Suppressor macrophage (primary cell): Measurements from ENCODE around the gene LRRC1.

Experiments
- DNase-seq, 4 experiments: peaks; one replicate each; pipeline ENCODE4 v3.0.0-alpha.2; 2020 to 2022

LRRC1 gene

DNA sequence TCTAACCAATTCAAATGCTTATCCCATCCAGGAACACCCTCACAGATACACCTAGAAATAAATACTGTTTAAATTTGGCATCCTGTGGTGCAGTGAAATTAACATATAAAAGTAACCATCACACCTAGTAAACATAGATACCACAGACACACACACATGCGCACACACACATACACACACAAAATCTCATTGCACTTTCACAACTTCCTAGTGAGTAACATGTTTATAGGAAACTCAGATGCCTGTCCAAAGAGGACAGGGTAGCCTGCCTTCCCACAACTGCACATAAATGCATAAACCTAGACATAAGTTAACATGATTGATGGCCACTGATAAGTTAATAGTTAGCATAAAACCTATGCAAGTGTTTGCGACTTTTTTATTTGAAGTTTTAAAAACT lies 56.8 kb downstream of the LRRC1 start:
- no peak for DNase-seq

GRCh38 chr6:53852805-53853204 lies 58.0 kb downstream of the LRRC1 start:
- DNase-seq = no peak

- DNase-seq = no peak
These were observed 60.2 kb downstream of the LRRC1 start for GRCh38 chr6:53854843-53855567.

DNA sequence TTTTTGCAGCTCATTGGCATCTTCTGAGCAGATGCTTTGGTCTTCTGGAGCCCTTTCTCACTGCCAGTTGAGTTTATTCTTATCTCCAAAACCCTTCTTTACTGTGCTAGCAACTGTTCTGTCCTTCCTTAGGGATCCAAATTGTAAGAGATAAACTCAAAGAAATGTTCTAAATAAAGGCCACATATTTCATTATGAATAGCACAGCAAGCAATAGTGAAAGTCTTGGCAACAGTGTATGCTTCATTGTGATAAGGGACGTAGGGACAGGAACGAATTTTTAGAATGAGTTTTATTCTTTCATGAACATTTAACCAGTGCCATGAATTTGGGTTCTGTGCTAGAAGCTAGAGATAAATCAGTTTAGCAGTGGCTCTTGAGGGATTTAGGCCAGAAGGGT lies 61.1 kb downstream of the LRRC1 start:
- no peak for DNase-seq

DNA sequence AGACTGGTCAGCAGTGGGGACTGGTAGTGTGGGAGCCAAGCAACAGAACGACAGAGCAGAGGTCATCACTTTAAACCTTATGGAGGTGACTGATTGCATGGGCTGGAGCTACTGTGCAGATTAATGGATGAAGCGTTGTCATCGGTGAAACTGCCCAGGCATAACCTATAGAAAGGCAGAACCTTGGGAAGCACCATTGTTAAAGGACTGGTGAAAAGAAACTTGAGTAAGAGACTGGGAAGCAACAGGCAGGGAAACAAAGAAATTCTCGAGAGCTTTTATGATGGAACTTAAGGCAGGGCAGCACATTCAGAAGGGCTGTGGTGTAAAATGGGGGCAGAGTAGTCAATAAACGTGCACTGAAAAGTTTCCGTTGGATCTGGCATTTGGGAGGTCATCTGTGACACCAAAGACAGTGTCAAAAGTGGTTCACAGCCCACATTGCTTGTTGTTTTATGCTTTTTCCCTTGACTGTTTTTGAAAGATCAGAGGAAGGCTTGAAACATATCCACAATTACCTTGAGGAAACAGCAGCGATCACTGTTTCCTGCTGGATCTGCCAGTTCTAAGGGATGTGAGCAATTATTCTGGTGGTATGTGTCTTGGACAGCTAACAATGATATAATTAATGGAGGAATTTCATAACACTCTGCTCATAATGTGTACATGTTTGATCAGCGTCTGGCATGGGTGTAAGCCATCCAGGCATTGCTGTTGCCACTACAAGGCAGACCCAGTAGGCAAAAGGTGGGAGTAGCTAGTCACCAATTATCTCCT lies 62.7 kb downstream of the LRRC1 start:
- DNase-seq = no peak

DNA sequence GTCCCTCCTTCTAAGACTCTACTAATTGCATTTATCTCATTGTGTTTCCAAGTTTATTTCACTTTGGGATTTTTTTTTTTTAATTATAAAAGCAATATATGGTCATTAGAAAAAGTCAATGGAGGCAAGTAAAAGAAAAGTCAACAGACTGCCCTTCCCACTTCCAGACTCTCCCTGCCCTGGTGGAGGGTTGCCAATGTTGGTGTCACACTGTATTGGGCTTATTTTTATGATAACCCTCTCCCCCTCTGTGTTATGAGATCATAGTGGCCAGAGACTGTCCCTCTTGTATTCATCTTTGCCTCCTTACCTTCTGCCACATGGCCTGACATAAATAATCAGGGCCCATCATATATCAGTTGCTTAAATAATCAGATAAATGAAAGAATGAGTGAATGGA lies 63.4 kb downstream of the LRRC1 start:
- DNase-seq = no peak

- DNase-seq = no peak
These were observed 64.1 kb downstream of the LRRC1 start for GRCh38 chr6:53858913-53859312.

- no peak for DNase-seq
These were observed 65.7 kb downstream of the LRRC1 start for GRCh38 chr6:53860511-53860910.

DNA sequence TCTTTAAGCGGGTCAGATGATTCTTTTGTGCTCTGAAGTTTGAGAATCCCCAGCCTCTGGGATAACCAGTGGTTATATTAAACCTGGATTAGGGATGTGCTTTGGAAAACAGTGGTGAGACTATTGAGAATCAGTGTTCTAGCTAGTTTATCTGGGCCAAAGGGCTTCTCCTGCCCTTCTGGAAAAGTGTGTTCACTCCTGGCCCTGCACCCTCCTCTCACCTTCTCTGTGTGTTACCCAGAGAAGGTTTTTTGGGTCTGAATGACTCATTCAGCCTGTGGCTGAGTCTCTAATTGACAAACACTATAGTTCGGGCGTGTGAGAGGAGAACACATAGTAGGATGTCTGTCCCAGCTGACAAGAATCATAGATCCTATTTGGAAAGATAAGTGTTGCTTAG lies 66.7 kb downstream of the LRRC1 start:
- no peak for DNase-seq

DNA sequence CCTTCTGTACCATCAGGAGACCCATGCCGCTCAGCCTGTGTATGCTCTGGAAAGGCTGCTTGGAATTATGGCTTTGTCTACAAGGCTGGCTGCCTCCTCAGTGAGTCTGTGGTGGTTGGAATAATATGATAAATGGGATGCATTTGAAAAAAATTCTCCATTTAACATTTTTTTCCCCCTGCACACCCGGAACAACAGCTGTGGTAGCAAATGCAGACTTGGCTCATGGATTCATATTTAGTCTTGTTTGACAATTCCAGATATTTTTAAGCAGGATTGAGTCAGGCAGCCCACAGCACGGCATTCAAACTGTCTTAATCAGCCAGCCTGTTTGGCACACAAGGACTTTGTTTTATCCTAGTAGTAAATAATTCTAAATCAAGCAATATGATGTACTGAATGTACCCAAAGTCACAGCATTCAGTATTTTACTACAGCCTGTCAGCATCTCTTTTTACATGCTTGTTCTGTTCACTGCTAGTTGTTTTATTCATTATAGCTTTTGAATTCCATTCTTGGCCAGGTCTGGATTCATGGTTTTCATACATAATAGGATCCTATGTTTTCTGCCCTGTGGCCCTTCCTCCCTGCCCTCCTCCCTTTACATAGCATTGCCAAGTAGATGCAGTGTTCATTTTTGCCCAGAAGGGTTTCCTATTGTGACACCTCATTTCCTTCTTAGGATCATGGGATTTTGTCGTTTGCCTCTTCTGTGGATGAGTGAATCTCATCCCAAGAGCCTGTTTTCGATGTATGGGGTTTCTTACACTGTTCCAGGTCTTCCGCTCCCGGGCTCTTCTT lies 68.1 kb downstream of the LRRC1 start:
- DNase-seq = no peak

GRCh38 chr6:53864781-53865180 lies 70.0 kb downstream of the LRRC1 start:
- no peak for DNase-seq

- no peak for DNase-seq
These were observed 71.4 kb downstream of the LRRC1 start for GRCh38 chr6:53866226-53866625.

DNA sequence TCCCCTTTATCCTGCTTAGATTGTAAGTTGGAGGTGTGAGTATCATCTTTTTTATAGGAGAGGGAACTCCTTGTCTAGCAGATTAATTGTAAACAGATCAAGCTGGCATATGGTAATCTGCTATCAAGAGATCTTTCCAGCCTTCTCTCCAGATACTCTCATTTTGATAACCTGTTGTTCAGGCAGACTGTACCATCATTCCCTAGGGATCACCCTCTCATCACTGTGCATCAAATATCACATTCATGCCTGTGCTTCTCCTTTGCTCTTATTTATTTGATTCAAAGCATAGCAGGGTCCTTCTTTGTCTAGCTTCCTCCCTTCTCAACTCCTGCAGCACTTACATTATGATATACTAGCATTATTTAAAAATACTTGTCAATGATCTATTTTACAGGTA lies 73.8 kb downstream of the LRRC1 start:
- DNase-seq = no peak

GRCh38 chr6:53869964-53870363 lies 75.2 kb downstream of the LRRC1 start:
- no peak for DNase-seq

- DNase-seq = no peak
These were observed 79.1 kb downstream of the LRRC1 start for GRCh38 chr6:53873922-53874321.

DNA sequence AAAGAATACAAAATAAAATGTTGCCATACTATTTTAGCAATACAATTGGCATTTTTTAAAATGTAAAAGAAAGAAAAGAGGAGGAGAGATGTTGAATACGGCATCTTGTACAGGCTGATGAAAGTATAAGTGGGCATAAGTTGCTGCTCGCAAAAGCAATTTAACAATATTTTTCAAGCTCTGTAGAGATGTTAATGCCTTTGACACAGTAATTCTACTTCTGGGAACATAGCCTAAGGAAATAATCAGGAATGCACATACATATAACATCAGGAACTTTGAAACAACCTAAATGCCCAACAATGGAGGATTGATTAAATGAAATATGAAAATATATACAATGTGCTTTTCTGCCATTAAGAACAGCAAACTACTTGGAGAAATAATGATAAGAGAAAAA lies 80.2 kb downstream of the LRRC1 start:
- DNase-seq = no peak

DNA sequence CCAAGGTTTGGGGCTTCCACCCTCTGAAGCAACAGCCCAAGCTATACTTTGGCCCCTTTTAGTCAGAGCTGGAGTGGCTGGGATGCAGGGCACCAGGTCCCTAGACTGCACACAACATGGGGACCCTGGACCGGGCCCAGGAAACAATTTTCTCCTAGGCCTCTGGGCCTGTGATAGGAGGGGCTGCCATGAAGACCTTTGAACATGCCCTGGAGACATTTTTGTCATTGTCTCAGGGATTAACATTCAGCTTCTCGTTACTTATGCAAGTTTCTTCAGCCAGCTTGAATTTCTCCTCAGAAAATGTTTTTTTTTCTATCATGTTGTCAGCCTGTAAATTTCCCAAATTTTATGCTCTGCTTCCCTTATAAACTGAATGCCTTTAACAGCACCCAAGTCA lies 82.3 kb downstream of the LRRC1 start:
- no peak for DNase-seq

- DNase-seq = no peak
These were observed 84.0 kb downstream of the LRRC1 start for GRCh38 chr6:53878808-53879207.

DNA sequence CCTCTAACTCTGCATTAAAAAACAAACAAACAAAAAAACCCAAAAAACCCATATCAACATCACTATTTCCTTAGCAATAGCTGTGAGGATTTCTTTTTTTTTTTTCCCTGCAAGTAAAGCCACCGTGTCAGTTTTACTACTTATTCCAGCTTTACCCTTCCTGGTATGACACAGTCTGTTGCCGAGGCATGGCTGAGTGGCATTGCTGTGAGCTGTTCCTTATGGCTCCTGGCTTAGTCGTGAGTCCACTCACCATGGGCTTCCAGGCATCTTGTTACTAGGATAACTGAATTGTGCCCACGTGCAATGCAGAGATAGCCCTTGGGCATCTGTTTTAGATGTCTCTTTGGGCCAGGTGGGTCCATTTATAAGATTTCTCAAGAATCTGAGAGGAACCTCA lies 84.8 kb downstream of the LRRC1 start:
- DNase-seq = no peak

DNA sequence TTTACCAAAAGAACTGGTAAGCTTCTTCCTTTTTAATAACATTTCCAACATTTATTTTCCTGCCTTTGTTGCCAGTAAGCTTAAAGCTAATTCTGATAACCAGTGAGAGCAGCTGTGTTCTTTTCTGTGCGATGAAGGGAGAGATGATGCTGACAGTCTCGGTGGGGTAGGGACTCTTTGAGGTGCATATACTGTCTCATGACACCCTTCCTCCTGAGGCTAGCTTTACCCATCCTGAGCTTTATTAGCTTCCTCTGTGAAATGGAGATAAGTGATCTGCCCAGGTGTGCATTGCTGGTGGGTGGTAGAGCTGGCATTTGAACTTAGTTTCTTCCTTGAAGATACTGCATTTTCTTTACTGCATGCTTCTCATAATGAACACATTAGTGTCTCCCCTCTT lies 92.5 kb downstream of the LRRC1 start:
- DNase-seq = no peak

GRCh38 chr6:53888931-53889330 lies 94.1 kb downstream of the LRRC1 start:
- DNase-seq = no peak

DNA sequence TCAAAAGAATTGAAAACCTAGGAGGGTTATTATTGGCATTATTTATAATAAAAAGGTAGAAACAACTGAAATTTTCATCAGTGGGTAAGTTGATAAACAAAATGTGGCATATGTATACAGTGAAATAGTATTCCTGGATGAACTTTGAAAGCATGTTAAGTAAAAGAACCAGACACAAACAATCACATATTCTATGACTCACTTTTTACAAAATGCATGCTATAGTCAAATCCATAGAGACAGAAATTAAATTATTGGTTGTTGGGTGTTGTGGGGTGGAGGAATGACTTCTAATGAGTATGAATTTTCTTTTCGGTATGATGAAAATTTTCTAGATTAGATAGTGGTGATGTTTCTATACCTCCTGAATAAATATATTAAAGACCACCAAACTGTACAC lies 94.6 kb downstream of the LRRC1 start:
- no peak for DNase-seq

GRCh38 chr6:53892707-53893106 lies 97.9 kb downstream of the LRRC1 start:
- no peak for DNase-seq

- DNase-seq = no peak
These were observed 99.3 kb downstream of the LRRC1 start for GRCh38 chr6:53894091-53894490.
